IMR-90 (cell line): Measurements from ENCODE around the gene DPP10.

Experiments used
- MXI1 ChIP-seq: IDR thresholded peaks from 2 replicates; pipeline ENCODE4 v1.6.1; 2012; ENCODE audit warnings: low read depth, mild to moderate bottlenecking, low read length, moderate library complexity, borderline replicate concordance
- TF ChIP-seq, protein P1 (sequence below): conservative IDR thresholded peaks from 2 replicates; pipeline ENCODE4 v1.5.1; 2012; ENCODE audit warnings: mild to moderate bottlenecking, low read depth, low read length, improper control_type of control experiment

DNA sequence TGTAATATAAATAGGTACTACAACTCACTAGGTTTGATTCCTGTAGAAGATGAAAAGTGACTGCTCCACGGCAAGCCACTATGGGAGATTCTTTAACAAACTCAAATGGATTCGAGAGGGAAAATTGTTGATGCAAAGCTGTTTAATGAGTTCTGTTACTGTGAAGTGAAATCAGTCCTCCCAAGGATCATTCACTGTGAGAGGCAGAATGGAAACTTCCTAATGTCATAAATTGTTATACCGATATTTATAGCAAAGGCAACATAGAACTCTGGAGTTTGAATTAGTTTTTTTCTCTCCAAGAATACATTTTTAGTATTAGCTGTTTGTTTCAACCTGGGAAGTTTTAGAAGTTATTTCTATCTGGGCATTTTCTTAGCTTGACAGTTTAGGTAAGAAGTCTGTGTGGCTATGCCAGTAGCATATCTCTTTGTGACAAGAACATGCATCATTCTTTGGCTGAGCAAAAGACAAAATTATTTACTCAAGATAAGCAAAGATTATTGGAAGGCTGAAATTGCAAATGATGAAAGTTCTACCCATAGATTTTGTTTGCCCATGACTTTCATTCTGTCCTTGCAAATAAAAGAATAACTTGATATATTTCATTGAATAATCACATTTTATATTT lies 979.7 kb downstream of the DPP10 start:
- TF ChIP-seq MXI1, result no peak
- TF ChIP-seq, protein P1, sequence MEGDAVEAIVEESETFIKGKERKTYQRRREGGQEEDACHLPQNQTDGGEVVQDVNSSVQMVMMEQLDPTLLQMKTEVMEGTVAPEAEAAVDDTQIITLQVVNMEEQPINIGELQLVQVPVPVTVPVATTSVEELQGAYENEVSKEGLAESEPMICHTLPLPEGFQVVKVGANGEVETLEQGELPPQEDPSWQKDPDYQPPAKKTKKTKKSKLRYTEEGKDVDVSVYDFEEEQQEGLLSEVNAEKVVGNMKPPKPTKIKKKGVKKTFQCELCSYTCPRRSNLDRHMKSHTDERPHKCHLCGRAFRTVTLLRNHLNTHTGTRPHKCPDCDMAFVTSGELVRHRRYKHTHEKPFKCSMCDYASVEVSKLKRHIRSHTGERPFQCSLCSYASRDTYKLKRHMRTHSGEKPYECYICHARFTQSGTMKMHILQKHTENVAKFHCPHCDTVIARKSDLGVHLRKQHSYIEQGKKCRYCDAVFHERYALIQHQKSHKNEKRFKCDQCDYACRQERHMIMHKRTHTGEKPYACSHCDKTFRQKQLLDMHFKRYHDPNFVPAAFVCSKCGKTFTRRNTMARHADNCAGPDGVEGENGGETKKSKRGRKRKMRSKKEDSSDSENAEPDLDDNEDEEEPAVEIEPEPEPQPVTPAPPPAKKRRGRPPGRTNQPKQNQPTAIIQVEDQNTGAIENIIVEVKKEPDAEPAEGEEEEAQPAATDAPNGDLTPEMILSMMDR, result no peak
